Neural crest cell (in vitro differentiated cells): ENCODE measurements around the gene WDR44. TPM values are rescaled to one million over a fixed set of nuclear protein-coding genes. Genes with fewer than 3 reads are reported as not detected.
A peak's percentile ranks its signal among the peaks of the same experiment; 100 is the strongest.

Experiments used
- DNase-seq: peaks from one replicate; pipeline ENCODE4 v3.0.0; 2021; ENCODE audit warnings: low read depth, mixed read lengths, low spot score
- H3K27ac Mint-ChIP-seq: one replicate; pipeline ENCODE4 v1.8.0; 2021; ENCODE audit warnings: mild to moderate bottlenecking, mixed read lengths; ENCODE audit not compliant: unreplicated experiment
- H3K27me3 Mint-ChIP-seq: 2 replicates; pipeline ENCODE4 v1.8.0; 2021; ENCODE audit warnings: low read depth, mild to moderate bottlenecking, mixed read lengths
- H3K36me3 Mint-ChIP-seq: 2 replicates; pipeline ENCODE4 v1.8.0; 2021; ENCODE audit warnings: low read depth, mild to moderate bottlenecking, mixed read lengths
- H3K4me1 Mint-ChIP-seq: 2 replicates; pipeline ENCODE4 v1.8.0; 2021; ENCODE audit warnings: mixed read lengths
- H3K4me3 Mint-ChIP-seq: one replicate; pipeline ENCODE4 v1.8.0; 2021; ENCODE audit warnings: mild to moderate bottlenecking, mixed read lengths
- H3K9me3 Mint-ChIP-seq: 2 replicates; pipeline ENCODE4 v1.8.0; 2021; ENCODE audit warnings: mixed read lengths
- CTCF ChIP-seq: fragments of 200-600 bp; sonication (generic); conservative IDR thresholded peaks from 2 replicates; pipeline ENCODE4 v1.5.0; 2021; ENCODE audit warnings: antibody characterized with exemption, mild to moderate bottlenecking
- total RNA-seq: library from RNA; stranded (reverse); gene quantifications from 2 replicates; pipeline ENCODE4 v1.2.1, GENCODE V29; 2021

Gene WDR44
- total RNA-seq, 1 donor from 2014 or later, result 10.9 TPM

- Mint-ChIP-seq H3K36me3 (no peaks in the 10 kb centered on the region), H3K27me3 (no peaks in the 10 kb centered on the region), H3K27ac (no peak overlapping the region), H3K4me1 (no peaks in the 10 kb centered on the region), H3K4me3 (no peak overlapping the region), H3K9me3 (peaks cover 2% of the 10 kb centered on the region)
- no peak for DNase-seq
- TF ChIP-seq CTCF, result no peak
Observed at GRCh38 chrX:118329175-118329574, 16.7 kb upstream of the WDR44 start.

- no peak for TF ChIP-seq CTCF
- Mint-ChIP-seq H3K36me3 (no peaks in the 10 kb centered on the region), H3K27ac (no peak overlapping the region), H3K4me1 (no peaks in the 10 kb centered on the region), H3K27me3 (no peaks in the 10 kb centered on the region), H3K4me3 (no peak overlapping the region), H3K9me3 (no peaks in the 10 kb centered on the region)
- no peak for DNase-seq
Observed at GRCh38 chrX:118337687-118338086, 8.2 kb upstream of the WDR44 start.

- no peaks in the 10 kb centered on the region for H3K4me1 Mint-ChIP-seq
- no peak for DNase-seq
- no peak overlapping the region for H3K27ac Mint-ChIP-seq
- no peaks in the 10 kb centered on the region for H3K27me3 Mint-ChIP-seq
- H3K4me3 Mint-ChIP-seq, result no peak overlapping the region
- H3K36me3 Mint-ChIP-seq, result no peaks in the 10 kb centered on the region
- H3K9me3 Mint-ChIP-seq, result no peaks in the 10 kb centered on the region
- no peak for TF ChIP-seq CTCF
Observed at GRCh38 chrX:118338930-118339329, 7.0 kb upstream of the WDR44 start.

- H3K4me3 Mint-ChIP-seq, result peak overlapping the region; percentile 99
Observed at GRCh38 chrX:118345045-118345463, 852 bp upstream of the WDR44 start.

GRCh38 chrX:118346258-118347094 is 570 bp downstream of the WDR44 start:
- H3K27ac Mint-ChIP-seq, result peak overlapping the region; percentile 94
- H3K36me3 Mint-ChIP-seq, result no peaks in the 10 kb centered on the region
- H3K4me1 Mint-ChIP-seq, result peaks cover 36% of the 10 kb centered on the region
- TF ChIP-seq CTCF, result no peak
- peak overlapping the region; percentile 99 for H3K4me3 Mint-ChIP-seq
- DNase-seq, result peak; percentile 36
- H3K27me3 Mint-ChIP-seq, result no peaks in the 10 kb centered on the region
- no peaks in the 10 kb centered on the region for H3K9me3 Mint-ChIP-seq

More at GRCh38 chrX:118345045-118345463, 852 bp upstream of the WDR44 start:
- peaks cover 29% of the 10 kb centered on the region for H3K4me1 Mint-ChIP-seq
- H3K9me3 Mint-ChIP-seq, result no peaks in the 10 kb centered on the region
- peak overlapping the region; percentile 31 for H3K27ac Mint-ChIP-seq
- H3K36me3 Mint-ChIP-seq, result no peaks in the 10 kb centered on the region
- no peak for TF ChIP-seq CTCF
- H3K27me3 Mint-ChIP-seq, result no peaks in the 10 kb centered on the region
- DNase-seq, result no peak
